Suprapubic skin (tissue), 3 donors: Measurements from ENCODE around the gene KCNC4.

Experiments
- POLR2A ChIP-seq, 2 donors: fragments of 450-650 bp; IDR thresholded peaks; one replicate each; pipeline ENCODE4 v1.6.1; 2017; ENCODE audit warnings: antibody characterized with exemption in 2 of 2, mild to moderate bottlenecking in 2 of 2, moderate library complexity in 2 of 2
- TF ChIP-seq, protein P1 (sequence below), 2 donors: fragments of 200-600 bp in 1 of 2; fragments of 450-650 bp in 1 of 2; sonication (generic) in 1 of 2; IDR thresholded peaks; one replicate each; pipeline ENCODE4 v1.5.1; 2016 to 2019; ENCODE audit warnings: antibody characterized with exemption in 2 of 2, mild to moderate bottlenecking in 1 of 2, moderate library complexity in 1 of 2

DNA sequence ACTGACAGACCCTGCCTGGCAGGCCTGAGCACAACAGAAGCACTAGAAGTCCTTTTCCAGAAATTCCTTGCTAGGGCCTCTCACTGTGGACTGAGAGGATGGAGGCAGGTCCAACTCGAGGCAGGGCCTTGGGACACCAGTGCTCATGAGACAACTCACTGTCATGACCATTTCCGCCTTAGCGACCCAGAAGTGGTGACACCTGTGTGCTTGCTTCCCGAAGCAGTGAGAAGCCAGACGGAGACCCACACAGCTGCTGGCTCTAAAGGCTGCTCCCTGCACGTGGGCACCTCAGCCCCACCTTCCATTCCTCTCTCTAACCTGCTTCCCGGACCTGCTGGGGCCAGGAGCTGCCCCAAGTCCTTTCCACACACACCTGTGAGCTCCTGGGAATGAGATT is 33.0 kb downstream of the KCNC4 start:
- no peak for TF ChIP-seq POLR2A (IDR thresholded peaks at IDR 0.05)
- TF ChIP-seq, protein P1, sequence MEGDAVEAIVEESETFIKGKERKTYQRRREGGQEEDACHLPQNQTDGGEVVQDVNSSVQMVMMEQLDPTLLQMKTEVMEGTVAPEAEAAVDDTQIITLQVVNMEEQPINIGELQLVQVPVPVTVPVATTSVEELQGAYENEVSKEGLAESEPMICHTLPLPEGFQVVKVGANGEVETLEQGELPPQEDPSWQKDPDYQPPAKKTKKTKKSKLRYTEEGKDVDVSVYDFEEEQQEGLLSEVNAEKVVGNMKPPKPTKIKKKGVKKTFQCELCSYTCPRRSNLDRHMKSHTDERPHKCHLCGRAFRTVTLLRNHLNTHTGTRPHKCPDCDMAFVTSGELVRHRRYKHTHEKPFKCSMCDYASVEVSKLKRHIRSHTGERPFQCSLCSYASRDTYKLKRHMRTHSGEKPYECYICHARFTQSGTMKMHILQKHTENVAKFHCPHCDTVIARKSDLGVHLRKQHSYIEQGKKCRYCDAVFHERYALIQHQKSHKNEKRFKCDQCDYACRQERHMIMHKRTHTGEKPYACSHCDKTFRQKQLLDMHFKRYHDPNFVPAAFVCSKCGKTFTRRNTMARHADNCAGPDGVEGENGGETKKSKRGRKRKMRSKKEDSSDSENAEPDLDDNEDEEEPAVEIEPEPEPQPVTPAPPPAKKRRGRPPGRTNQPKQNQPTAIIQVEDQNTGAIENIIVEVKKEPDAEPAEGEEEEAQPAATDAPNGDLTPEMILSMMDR (IDR thresholded peaks at IDR 0.05), result no peak
